HFFc6 (cell line): ENCODE results near the gene SARS1. TPM values are rescaled to one million over a fixed set of nuclear protein-coding genes. Genes with fewer than 3 reads are reported as not detected.

Source experiments
- DNase-seq: peaks from one replicate; pipeline ENCODE4 v3.0.0-alpha.2; 2018
- H3K27ac Mint-ChIP-seq: 2 replicates; pipeline ENCODE4 v1.8.0; 2020; ENCODE audit warnings: mild to moderate bottlenecking, mixed read lengths
- H3K27me3 Mint-ChIP-seq: 2 replicates; pipeline ENCODE4 v1.8.0; 2021; ENCODE audit warnings: mild to moderate bottlenecking, moderate library complexity, mixed read lengths; ENCODE audit not compliant: insufficient read depth
- H3K36me3 Mint-ChIP-seq: 2 replicates; pipeline ENCODE4 v1.8.0; 2021; ENCODE audit warnings: low read depth, mixed read lengths
- H3K4me1 Mint-ChIP-seq: 2 replicates; pipeline ENCODE4 v1.8.0; 2020; ENCODE audit warnings: low read depth, mixed read lengths
- H3K4me3 Mint-ChIP-seq: 2 replicates; pipeline ENCODE4 v1.8.0; 2020; ENCODE audit warnings: mild to moderate bottlenecking, moderate library complexity, mixed read lengths
- H3K9me3 Mint-ChIP-seq: 2 replicates; pipeline ENCODE4 v1.8.0; 2020; ENCODE audit warnings: mild to moderate bottlenecking, mixed read lengths
- total RNA-seq, 6 experiments: library from RNA; stranded (reverse); fragmentation: NEBNext Ultra II Directional; extraction: Animal tissue kit (Norgen Biotek cat#: 25700); gene quantifications; 2 replicates in 1 of 6; 3 replicates in 5 of 6; pipeline ENCODE4 v1.2.3, GENCODE V29; 2021
- TF ChIP-seq, protein P1 (sequence below): fragments of 200-600 bp; sonication (generic); IDR thresholded peaks from 2 replicates; pipeline ENCODE4 v1.5.0; 2021; ENCODE audit warnings: antibody characterized with exemption, mild to moderate bottlenecking

SARS1 gene
- total RNA-seq, 6 experiments from 2014 or later: 165 to 194 (median 176) TPM

DNA sequence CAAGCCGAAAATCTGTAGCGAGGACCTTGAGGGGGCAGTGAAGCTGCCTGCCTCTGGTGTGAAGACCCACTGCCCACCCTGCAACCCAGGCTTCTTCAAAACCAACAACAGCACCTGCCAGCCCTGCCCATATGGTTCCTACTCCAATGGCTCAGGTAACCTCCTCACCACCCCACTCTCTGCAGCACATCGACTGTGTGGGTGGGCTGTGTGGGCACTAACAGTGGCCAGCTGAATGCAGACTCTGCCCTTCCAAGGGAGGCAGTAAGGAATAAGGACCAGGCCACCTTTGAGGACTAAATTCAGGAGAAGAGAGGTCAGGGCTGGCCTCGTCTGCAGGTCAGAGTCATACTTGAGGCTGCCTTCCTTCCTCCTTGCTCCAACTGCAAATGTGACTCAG, 25.5 kb upstream of the SARS1 start:
- Mint-ChIP-seq H3K36me3 (peaks cover 5% of the 10 kb centered on the region; the same call in 1 of the 2 replicates), H3K4me3 (no peak overlapping the region), H3K4me1 (peaks cover 25% of the 10 kb centered on the region), H3K9me3 (no peaks in the 10 kb centered on the region), H3K27me3 (peaks cover 5% of the 10 kb centered on the region), H3K27ac (no peak overlapping the region)
- no peak for DNase-seq
- TF ChIP-seq, protein P1, sequence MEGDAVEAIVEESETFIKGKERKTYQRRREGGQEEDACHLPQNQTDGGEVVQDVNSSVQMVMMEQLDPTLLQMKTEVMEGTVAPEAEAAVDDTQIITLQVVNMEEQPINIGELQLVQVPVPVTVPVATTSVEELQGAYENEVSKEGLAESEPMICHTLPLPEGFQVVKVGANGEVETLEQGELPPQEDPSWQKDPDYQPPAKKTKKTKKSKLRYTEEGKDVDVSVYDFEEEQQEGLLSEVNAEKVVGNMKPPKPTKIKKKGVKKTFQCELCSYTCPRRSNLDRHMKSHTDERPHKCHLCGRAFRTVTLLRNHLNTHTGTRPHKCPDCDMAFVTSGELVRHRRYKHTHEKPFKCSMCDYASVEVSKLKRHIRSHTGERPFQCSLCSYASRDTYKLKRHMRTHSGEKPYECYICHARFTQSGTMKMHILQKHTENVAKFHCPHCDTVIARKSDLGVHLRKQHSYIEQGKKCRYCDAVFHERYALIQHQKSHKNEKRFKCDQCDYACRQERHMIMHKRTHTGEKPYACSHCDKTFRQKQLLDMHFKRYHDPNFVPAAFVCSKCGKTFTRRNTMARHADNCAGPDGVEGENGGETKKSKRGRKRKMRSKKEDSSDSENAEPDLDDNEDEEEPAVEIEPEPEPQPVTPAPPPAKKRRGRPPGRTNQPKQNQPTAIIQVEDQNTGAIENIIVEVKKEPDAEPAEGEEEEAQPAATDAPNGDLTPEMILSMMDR: no peak

DNA sequence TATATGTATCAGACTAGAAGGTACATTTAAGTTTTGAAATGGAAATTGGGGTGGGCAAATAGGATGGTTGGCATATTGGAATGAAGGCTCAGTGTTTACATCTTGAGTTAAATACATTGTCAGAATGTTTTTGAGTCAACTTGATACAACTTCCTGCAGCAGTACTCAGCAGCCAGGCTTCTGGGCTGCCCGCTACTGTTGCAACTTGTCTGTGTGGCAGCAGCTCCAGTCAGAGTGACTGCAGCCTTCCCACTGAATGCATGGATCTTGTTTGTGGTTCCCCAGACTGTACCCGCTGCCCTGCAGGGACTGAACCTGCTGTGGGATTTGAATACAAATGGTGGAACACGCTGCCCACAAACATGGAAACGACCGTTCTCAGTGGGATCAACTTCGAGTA, 24.9 kb upstream of the SARS1 start:
- no peak overlapping the region for H3K4me3 Mint-ChIP-seq
- TF ChIP-seq, protein P1: no peak
- DNase-seq: no peak
- no peak overlapping the region for H3K27ac Mint-ChIP-seq
- peaks cover 5% of the 10 kb centered on the region; the same call in 1 of the 2 replicates for H3K36me3 Mint-ChIP-seq
- peaks cover 25% of the 10 kb centered on the region for H3K4me1 Mint-ChIP-seq
- peaks cover 5% of the 10 kb centered on the region for H3K27me3 Mint-ChIP-seq
- no peaks in the 10 kb centered on the region for H3K9me3 Mint-ChIP-seq

DNA sequence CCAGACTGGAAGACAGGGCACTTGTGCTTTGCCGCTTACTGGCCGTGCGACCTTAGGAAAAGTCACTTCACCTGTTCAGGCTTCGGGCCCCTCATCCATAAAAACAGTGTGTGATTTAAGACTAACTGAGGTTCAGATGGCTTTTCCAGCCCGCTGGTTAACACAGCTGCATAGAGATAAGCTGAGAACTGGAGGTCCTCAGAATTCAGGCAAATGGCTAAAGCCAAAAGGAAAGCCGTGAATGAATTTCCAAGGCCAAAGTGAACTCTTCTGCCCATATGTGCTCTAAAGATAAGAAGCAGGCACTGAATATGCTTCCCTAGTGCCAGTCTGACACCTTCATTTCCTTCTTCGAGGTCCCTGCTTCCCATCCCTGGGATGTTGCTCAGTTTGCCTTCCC, 23.5 kb upstream of the SARS1 start:
- Mint-ChIP-seq H3K27me3 (peaks cover 5% of the 10 kb centered on the region), H3K4me1 (peaks cover 22% of the 10 kb centered on the region), H3K36me3 (peaks cover 5% of the 10 kb centered on the region; the same call in 1 of the 2 replicates), H3K9me3 (no peaks in the 10 kb centered on the region), H3K27ac (no peak overlapping the region), H3K4me3 (no peak overlapping the region)
- TF ChIP-seq, protein P1: no peak
- DNase-seq: no peak

DNA sequence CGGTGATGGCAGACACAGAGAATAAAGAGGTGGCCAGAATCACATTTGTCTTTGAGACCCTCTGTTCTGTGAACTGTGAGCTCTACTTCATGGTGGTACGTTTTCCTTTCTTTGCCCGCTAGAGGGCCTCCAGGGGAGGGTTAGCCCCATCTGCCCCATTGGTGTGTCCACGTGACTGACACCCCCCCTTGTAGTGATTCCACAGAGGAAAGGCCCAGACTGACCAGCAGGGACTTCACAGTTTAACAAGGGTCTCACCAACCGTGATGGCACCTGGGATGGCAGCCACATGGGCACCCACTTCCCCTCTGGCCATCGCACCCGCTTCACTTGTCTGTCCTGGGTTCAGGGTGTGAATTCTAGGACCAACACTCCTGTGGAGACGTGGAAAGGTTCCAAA, 22.3 kb upstream of the SARS1 start:
- no peak overlapping the region for H3K27ac Mint-ChIP-seq
- peaks cover 12% of the 10 kb centered on the region; the same call in 1 of the 2 replicates for H3K4me1 Mint-ChIP-seq
- no peak overlapping the region for H3K4me3 Mint-ChIP-seq
- H3K36me3 Mint-ChIP-seq: no peaks in the 10 kb centered on the region
- TF ChIP-seq, protein P1: peak; percentile 66
- H3K9me3 Mint-ChIP-seq: no peaks in the 10 kb centered on the region
- H3K27me3 Mint-ChIP-seq: peaks cover 3% of the 10 kb centered on the region
- DNase-seq: no peak

DNA sequence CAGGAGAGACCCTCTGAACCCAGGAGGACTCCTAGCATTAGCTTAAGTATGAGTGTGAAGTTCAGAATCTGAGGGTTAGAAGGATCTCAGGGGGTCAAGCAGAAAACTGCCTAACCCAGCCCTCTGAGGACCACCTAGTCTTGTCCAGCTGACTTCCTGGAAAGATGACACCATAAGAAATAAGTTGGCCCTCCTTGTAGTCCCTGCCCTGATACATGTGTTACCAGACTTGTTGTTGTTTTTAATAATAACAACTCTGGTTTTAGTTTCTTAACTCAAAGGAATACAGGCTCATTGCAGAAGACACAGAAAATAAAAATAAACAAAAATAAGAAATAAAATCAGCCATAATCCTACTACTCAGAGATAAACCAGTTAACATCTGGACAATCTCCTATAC, 21.8 kb upstream of the SARS1 start:
- no peak overlapping the region for H3K27ac Mint-ChIP-seq
- H3K27me3 Mint-ChIP-seq: peaks cover under 1% of the 10 kb centered on the region
- no peak overlapping the region for H3K4me3 Mint-ChIP-seq
- H3K36me3 Mint-ChIP-seq: no peaks in the 10 kb centered on the region
- no peak for DNase-seq
- TF ChIP-seq, protein P1: no peak
- H3K9me3 Mint-ChIP-seq: no peaks in the 10 kb centered on the region
- peaks cover 13% of the 10 kb centered on the region for H3K4me1 Mint-ChIP-seq

DNA sequence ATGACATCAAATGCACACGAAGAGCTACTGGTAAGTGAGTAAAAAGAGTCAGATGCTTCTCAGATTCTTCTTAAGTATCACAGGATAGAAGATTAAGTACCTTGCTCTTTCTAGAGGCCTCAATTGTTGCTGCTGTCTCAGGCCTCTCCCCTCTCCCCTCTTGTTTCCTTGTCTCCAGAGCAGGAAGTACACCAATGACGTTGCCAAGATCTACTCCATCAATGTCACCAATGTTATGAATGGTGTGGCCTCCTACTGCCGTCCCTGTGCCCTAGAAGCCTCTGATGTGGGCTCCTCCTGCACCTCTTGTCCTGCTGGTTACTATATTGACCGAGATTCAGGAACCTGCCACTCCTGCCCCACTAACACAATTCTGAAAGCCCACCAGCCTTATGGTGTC, 21.3 kb upstream of the SARS1 start:
- no peak for DNase-seq
- H3K4me1 Mint-ChIP-seq: peaks cover 18% of the 10 kb centered on the region
- no peaks in the 10 kb centered on the region for H3K9me3 Mint-ChIP-seq
- TF ChIP-seq, protein P1: no peak
- no peaks in the 10 kb centered on the region for H3K36me3 Mint-ChIP-seq
- no peak overlapping the region for H3K4me3 Mint-ChIP-seq
- H3K27me3 Mint-ChIP-seq: no peaks in the 10 kb centered on the region; the same call in none of the 2 replicates
- H3K27ac Mint-ChIP-seq: no peak overlapping the region
